Hepatic stellate cell (primary cell): ENCODE measurements around the gene CASP10.

Experiments used
- DNase-seq: peaks from one replicate; pipeline ENCODE4 v3.0.0; 2011; ENCODE audit warnings: low spot score

Gene CASP10

GRCh38 chr2:201197781-201198180 lies 14.8 kb downstream of the CASP10 start:
- DNase-seq: no peak

- no peak for DNase-seq
These were observed 16.9 kb downstream of the CASP10 start for GRCh38 chr2:201199847-201200246.

GRCh38 chr2:201200345-201200744 lies 17.4 kb downstream of the CASP10 start:
- no peak for DNase-seq

GRCh38 chr2:201201371-201201770 lies 18.4 kb downstream of the CASP10 start:
- DNase-seq: no peak

DNA sequence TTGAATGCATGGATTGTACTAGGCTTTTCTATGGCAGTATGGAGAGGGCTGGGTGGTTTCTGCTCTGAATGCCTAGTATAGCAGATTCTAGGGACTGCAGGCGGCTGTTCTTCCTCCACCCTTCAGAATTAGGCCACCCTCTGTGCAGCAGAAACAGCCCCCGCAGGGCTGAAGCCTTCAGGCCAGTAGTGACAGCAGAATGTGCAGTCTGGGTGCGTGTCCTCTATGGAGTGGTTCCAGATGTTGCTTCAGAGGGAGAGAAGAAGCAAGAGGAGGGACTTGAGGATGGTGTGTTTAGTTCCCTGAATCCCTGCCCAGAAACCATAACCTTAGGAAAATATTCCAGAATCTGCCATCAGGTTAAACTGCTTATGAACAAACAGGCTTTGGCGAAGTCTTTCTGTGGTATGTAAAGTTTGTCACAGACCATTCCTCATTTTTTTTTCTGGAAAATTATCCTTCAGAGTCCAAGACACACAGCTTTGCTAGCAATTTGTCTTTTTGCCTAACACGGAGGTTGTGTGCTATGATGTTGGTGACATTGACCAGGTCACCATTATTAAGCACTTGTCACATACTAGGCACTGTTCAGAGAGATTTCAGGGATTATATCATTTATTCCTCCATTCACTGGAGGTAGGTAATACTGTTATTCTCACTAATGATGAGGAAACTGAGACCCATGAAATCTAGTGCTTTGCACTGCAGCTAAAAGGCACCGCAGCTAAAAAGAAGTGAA lies 21.1 kb downstream of the CASP10 start:
- DNase-seq: peak; percentile 31

GRCh38 chr2:201204655-201205514 lies 21.9 kb downstream of the CASP10 start:
- DNase-seq: no peak

GRCh38 chr2:201205515-201205849 lies 22.5 kb downstream of the CASP10 start:
- no peak for DNase-seq

- DNase-seq: no peak
These were observed 25.8 kb downstream of the CASP10 start for GRCh38 chr2:201208563-201209252.

DNA sequence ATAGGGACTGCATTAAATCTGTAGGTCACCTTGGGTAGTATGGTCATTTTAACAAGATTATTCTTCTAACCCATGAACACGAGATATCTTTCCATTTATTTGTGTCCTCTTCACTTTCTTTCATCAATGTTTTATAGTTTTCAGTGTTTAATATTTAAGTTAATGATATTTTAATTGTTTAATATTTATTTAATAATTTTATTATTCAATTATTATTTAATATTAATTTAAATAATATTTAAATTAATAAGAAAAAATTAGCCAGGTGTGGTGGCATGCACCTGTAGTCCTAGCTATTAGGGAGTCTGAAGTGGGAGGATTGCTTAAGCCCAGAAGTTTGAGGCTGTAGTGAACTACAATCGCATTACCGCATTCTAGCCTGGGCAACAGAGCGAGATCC lies 33.0 kb downstream of the CASP10 start:
- no peak for DNase-seq

DNA sequence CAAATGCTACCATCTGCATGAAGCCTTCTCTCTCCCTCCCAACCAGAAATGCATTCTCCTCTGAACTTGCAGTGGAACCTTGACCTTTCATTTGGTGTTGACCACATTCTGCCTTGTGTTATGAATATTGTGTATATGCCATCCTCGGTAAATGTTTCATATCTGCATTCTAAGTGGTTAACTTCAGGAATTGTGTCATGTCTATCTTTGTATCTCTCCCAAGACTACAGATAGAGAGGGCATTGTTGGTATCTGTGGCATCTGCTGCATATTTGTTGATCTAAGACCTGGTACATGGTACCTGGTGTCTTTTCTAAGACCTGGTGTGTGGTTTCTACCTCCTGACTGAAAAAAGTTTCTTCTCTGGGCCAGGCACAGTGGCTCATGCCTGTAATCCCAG lies 34.0 kb downstream of the CASP10 start:
- no peak for DNase-seq

GRCh38 chr2:201218780-201219179 lies 35.8 kb downstream of the CASP10 start:
- no peak for DNase-seq

DNA sequence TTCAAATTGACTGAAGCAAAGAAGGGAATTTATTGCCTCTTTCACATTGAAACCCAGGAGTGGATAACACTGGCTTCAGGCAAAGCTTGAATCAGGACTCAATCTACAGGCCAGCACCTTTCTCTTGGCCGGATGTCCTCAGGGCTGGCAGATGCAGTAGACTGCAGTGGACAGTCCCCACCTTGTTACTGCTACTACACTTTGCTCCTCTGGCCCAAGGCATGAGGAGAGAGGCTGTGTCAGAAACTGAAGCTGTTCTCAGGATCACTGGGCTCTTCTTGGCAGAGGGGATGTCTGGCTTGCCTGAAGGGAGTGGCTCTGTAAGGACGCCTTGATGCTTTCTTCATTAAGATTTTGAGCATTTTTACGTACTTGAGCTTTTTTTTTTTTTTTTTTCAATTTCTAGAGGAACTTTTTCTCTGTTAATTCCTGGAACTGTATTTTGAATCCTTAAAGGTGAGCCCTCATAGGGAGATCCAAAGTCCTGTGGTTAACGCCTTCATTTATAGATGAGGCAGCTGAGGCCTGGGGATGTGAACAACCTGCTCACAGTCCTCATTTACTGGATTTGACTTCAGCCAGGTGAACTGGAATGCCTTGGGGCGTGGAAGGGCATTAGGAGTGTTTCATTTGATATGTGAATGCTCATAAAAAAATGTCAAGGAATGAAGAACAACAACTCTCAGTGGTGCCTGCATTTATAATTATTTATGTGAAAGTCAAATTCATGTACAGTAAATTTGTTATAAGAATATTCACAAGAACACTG lies 36.6 kb downstream of the CASP10 start:
- no peak for DNase-seq

- no peak for DNase-seq
These were observed 37.2 kb downstream of the CASP10 start for GRCh38 chr2:201220102-201220570.

GRCh38 chr2:201223089-201224073 lies 40.4 kb downstream of the CASP10 start:
- DNase-seq: no peak

DNA sequence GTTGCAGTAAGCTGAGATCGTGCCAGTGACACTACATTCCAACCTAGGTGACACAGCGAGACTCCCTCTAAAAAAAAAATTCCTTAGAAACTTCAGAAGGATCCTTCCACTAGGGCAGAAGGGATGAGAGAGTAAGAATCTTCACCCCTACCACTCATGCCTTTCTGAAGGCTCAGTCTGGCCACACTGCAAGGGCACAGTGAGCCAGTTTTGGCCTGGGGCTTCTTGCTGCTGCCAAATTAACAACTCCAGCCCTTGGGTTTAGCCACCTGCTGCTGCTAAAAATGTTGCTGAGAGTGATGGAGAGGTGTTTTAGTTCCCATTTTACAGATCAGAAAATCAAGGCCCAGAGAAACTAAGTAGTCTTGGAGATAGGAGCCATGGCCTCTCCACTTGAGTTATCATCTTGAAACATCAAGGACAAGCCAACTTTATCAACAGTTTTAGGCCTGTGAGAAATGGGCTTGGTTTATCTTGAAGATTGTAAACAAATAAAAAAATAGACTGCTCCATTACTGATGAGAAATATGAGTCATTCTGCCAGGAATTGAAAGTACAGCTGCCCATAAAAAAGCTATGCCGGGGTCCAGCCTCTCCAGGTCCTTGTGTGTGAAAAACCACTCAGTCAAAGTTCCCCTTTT lies 45.5 kb downstream of the CASP10 start:
- DNase-seq: no peak

- DNase-seq: no peak
These were observed 46.0 kb downstream of the CASP10 start for GRCh38 chr2:201228912-201229290.

DNA sequence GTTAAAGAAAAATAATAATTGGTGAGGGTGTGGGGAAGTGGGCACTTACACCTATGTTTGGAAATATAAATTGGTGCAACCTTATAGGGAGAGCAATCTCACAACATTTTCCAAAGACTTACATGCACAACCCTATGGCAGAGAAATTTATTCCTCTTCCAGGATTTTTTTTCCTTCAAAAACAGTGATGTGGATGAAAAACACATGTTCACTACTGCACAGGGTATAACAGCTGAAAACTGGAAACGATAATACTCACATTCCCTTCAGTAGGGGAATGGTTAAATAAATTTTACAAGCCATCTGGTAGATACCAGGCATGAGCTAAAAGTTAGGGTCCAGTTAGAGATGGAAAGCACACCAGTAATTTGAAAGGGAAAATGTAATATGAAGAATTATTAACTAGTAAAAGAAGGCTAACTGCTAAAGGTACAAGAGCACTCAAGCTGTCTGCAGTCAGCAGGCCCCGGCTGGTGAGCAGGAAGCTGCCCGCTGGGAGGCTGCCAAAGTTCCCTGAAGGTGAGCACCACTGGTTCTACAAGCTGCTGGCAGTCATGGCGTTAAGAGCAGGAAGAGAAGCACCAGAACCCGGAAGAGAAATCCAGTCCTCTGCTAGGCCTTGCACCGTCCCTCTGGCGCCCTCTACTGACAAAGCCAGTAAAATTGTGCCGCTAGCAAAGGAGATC lies 49.0 kb downstream of the CASP10 start:
- DNase-seq: peak; percentile 82

DNA sequence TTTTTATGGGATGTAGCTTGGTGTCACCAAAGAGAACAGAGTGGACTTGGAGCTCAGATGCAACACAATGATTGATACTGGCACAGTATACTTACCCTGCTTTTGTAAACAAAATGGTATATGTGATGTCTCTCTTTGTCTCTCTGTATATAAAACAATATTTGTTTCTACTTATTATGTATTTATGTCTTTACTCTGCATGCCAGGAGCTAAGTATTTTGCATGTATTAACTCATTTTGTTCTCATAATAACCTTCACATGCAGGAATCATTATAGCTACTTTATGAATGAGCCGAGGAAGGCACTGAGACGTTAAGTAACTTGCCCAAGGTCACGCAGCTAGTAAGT lies 49.5 kb downstream of the CASP10 start:
- no peak for DNase-seq

- DNase-seq: no peak
These were observed 50.4 kb downstream of the CASP10 start for GRCh38 chr2:201233192-201233811.
